HG03159 (cell line): ENCODE data around the gene USP2.

Experiments used
- ATAC-seq: cut with Tn5 transposase; IDR thresholded peaks from one replicate; pipeline ENCODE4 v1.9.1; 2021; ENCODE audit warnings: mild to moderate bottlenecking, moderate library complexity; ENCODE audit not compliant: unreplicated experiment

Gene USP2

GRCh38 chr11:119381181-119381988 lies at the start of gene USP2:
TSS of gene USP2 (minus strand) at chr11:119381690. CDS start at chr11:119373480, 8,210 bp downstream.
- peak; percentile 97 for ATAC-seq

DNA sequence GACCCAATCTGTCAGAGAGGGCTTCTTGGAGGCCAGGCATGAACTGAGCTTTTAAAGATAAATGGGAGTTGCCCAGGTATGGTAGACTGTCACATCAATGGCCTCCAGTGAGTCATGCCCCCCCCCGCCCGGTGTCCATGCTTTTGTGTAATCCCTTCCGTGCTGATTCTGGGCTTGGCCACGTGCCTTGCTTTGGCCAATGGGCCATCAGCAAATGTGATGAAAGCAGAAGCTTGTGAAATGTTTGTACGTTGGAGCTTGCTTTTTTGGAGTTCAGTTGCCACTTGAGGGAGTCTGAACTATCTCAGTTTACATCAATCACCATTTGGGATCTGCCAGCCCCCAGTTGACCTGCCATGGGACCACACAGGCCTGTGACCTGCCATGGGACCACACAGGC lies 45.8 kb upstream of the USP2 start:
- ATAC-seq, result no peak

DNA sequence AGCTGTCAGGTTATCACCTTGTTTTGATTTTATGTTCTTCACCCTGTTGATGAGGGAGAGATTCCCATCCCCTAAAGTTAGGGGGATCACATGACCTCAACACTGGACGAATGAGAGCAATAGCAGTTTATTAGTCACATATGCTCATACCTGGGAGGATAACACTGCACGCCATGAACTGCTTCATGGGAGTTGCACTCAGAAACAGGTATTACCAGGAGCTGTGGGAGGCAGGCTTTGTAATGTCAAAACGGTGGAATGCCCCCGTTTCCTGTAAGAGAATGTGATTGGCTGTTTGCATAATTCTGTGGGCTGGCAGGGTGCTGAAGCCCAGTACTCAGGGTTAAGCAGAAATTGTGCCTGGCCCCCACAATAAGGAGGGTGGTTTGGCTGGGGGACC lies 44.7 kb upstream of the USP2 start:
- no peak for ATAC-seq

- ATAC-seq, result no peak
These were observed 43.3 kb upstream of the USP2 start for GRCh38 chr11:119424775-119425174.

- ATAC-seq, result no peak
These were observed 42.8 kb upstream of the USP2 start for GRCh38 chr11:119424276-119424675.

- ATAC-seq, result no peak
These were observed 42.2 kb upstream of the USP2 start for GRCh38 chr11:119423509-119424254.

- no peak for ATAC-seq
These were observed 41.5 kb upstream of the USP2 start, which contains the start of gene THY1 for GRCh38 chr11:119422809-119423508. TSS of gene THY1 (minus strand) at chr11:119423172. CDS start at chr11:119420905, 2,267 bp downstream.

DNA sequence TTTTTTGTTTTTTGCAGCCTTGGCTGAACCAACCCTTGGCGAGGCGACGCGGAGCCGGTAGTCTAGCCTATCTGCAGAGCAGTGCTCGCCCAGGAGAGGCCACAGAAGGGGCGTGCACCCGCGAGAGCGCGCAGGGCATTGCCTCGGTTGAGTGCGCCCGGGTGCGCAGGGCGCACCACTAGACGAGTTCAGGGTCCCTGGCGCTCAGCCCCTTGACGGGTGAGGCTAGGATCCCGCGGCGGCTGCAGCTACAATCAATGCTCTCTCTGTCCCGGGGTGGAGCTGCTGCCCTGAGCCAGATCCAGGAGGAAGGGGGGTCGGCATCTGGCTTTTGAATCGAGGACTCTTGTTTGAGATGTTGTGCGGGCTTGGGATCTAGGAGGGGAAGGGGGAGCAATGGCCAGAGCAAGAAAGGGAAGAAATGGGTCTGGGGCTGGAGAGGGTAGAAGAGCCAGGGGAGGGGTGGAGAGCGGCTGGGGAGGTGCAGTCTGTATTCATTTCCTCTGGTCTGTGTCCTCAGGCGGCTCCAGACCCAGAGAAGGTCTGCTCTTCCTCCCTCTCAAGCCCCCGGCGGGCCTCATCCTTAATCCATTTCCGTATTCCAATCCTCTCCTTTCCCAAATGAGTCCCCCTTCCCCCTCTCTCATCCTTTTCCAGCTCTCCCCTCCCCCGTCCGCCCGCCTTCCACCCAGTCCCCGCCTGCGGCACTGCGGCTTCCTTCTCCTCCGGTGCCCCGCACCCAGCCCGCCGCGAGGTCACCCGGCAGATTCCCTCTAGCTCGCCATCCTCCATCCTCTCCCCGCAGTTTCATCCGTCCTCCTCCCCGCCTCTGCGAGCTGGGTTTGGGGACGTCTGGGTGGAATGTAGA lies 40.7 kb upstream of the USP2 start:
- ATAC-seq, result no peak

DNA sequence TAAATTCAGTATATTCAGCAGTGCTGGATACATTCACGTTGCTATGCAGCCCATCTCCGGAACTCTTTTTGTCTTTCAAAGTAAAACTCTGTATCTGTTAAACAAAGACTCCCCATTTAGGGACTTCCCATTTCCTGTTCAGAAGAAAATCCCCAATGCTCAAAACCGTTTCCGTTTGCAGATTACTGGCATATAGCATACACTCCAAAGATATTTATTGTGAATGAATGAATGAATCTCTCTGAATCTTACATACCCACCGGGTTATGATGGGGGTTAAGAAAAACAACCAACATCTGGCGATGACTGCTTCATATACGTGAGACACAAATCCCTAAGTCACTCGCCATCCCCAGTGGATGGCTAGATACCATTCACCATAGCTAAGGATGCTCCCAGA lies 39.9 kb upstream of the USP2 start:
- ATAC-seq, result no peak

GRCh38 chr11:119420631-119421030 lies 39.1 kb upstream of the USP2 start:
- no peak for ATAC-seq

DNA sequence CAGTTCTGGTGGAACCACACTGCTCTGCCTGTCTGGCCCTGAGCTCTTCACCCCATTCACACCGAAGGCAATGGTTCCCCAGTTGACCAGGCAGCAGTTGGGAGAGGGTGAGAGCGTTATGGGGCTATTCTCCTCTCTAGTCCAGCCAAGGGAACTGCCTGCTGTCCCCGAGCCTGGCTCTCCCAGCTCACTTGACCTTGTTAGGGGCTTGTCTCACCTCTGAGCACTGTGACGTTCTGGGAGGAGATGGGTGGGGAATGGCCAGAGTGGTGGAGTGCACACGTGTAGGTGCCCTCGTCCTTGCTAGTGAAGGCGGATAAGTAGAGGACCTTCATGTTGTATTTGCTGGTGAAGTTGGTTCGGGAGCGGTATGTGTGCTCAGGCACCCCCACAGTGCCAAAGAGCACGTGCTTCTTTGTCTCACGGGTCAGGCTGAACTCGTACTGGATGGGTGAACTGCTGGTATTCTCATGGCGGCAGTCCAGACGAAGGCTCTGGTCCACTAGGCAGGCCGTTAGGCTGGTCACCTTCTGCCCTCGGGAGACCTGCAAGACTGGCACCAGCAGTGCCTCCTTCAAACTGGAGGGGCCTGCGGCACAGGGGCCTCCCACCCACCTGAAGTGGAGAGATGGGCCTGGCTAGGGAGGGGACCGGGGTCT lies 38.5 kb upstream of the USP2 start:
- no peak for ATAC-seq

- ATAC-seq, result no peak
These were observed 37.8 kb upstream of the USP2 start for GRCh38 chr11:119419246-119419645.

- no peak for ATAC-seq
These were observed 37.3 kb upstream of the USP2 start for GRCh38 chr11:119418759-119419158.

DNA sequence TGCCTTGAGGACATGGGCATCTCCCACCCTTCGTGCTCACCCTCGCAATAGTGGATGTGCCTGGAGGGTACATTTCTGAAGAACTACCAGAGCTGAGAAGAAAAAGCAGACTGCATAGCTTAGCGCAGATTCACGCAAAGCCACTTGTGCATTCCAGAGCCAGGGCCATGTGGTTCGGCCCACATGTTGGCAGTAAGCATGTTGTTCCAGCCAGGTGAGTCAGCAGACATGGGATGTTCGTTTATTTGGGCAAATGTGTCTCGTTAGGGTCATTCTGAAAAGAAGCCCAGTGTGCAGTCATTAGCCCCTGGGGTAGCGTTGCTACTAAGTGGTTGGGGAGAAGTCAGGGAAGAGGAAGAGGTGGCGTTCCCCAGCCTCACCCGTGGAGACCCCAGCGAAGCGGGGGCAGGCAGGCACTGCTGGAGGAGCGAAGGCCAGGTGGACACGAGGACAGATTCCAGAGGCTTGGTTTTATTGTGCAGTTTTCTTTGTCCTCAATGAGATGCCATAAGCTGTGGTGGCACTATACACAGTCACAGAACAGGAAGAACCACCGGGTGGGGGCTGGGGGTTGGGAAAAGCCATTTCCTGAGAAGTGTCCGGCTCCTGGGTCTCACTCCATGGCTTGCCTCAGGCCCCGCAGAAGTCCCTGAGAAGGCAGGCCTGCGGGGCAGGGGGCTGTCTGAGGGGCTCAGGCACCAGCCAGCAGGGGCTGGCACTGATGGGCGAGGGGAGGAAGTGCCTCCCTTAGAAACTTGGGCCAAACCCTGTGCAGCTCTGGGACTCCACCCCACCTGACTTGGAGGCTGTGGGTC lies 36.4 kb upstream of the USP2 start:
- no peak for ATAC-seq

DNA sequence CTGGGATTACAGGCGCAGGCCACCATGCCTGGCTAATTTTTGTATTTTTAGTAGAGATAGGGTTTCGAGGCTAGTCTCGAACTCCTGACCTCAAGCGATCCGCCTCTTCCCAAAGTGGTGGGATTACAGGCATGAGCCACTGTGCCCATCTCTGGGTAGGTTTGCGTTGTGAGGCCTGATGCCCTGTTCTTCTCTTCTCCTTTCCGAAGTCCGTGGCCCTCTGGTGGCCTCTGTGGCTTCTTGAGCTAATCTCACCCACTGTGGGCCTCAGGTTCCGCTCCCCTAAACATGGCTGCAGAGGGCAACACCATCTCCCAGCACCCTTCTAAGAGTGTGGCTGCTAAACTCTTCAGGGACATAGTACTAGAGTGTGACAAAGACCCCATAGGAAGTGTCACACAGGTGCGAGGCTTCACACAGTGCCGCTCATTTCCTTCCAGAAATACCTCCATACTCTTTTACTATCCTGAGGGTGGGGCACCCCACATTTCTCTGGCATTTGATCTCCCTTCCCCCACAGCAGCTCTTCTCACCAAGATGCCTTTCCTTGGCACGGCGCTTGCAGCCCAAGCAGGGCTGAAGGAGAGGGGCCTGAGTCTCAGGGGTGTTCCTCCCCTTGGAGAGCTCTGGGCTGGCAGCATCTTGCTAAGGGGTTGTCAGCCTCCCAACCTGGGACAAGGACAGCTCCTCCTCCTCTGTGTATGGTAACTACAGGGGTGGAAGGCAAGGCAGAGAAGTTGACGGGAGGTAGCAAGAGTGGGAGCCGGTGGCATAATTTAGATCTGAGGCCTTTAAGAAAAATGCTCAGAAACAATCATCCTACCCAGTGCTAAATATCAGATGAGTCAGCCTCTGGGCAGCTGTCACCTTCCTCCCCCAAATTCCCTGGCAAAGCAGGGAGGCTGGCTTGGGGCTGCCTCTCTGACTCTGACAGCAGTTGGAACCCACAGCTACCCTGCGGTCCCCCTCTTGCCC lies 35.4 kb upstream of the USP2 start:
- no peak for ATAC-seq

GRCh38 chr11:119415966-119416365 lies 34.5 kb upstream of the USP2 start:
- no peak for ATAC-seq

DNA sequence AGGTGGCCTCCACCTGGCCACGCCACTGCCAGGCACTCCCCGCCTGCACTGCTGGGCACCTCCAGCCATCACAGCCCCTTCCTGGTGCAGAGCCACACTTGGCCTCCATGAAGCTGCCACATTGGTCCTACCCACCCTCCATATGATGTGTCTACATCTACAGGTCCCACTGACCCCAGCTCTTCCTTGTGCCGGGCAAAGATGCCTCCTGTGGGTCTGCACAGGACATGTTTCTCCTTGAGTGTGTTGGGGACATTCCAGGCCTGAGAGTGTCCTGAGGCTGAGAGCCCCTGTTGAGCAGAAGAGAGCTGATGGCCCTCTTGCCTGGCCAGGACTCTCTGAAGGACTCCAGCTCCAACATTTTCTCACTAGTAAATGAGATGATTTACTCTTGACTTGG lies 34.0 kb upstream of the USP2 start:
- ATAC-seq, result no peak

- ATAC-seq, result no peak
These were observed 33.2 kb upstream of the USP2 start for GRCh38 chr11:119414734-119415133.
